B cell (primary cell): Measurements from ENCODE around the gene SEMA3B. TPM values are rescaled to one million over a fixed set of nuclear protein-coding genes. Genes with fewer than 3 reads are reported as not detected.

Experiments used
- ATAC-seq: fragments of 200-7000 bp; cut with Tn5 transposase; one replicate; pipeline ENCODE4 v1.10.0; 2021; ENCODE audit warnings: low read depth, mild to moderate bottlenecking, moderate number of reproducible peaks, moderate library complexity
- CTCF ChIA-PET: fragments of 350-600 bp; sonication (Branson Sonifier 250); formaldehyde crosslinking; loops from one replicate; lab custom pipeline; 2021; ENCODE audit warnings: antibody characterized with exemption, inconsistent platforms; lab: Charles Lee
- POLR2A ChIA-PET: fragments of 350-600 bp; sonication (Branson Sonifier 250); formaldehyde crosslinking; loops from one replicate; lab custom pipeline; 2021; ENCODE audit warnings: antibody characterized with exemption; lab: Charles Lee
- DNase-seq: peaks from one replicate; pipeline ENCODE4 v3.0.0; 2013
- H2AFZ ChIP-seq: 2 replicates; pipeline ENCODE4 v1.6.1; 2012; ENCODE audit warnings: mild to moderate bottlenecking, low read depth, low read length; ENCODE audit not compliant: insufficient read depth, poor library complexity, severe bottlenecking
- H3K27ac ChIP-seq, 2 donors: 1 replicate in 1 of 2; 2 replicates in 1 of 2; pipeline ENCODE4 v1.5.1; 2012 to 2013; ENCODE audit warnings: low read length in 2 of 2, mild to moderate bottlenecking in 2 of 2, moderate library complexity in 1 of 2
- H3K27me3 ChIP-seq, 4 experiments: fragments of 200-600 bp in 1 of 4; sonication (generic) in 1 of 4; replicated peaks in 1 of 4; 1 replicate in 2 of 4; 2 replicates in 2 of 4; pipeline versions ENCODE4 v1.6.1 to v1.7.0; 2013 to 2016; ENCODE audit warnings: low read length in 3 of 4, mild to moderate bottlenecking in 2 of 4, mixed read lengths in 1 of 4, moderate library complexity in 1 of 4; ENCODE audit not compliant: insufficient read depth in 4 of 4, control insufficient read depth in 3 of 4; ENCODE audit errors: control extremely low read depth in 1 of 4
- H3K36me3 ChIP-seq, 2 experiments: replicated peaks in 1 of 2; 1 replicate in 1 of 2; 2 replicates in 1 of 2; pipeline versions ENCODE4 v1.6.1 to v1.7.1; 2013; ENCODE audit warnings: low read length in 1 of 2; ENCODE audit not compliant: insufficient read depth in 2 of 2, control insufficient read depth in 1 of 2; ENCODE audit errors: control extremely low read depth in 1 of 2, extremely low read depth in 1 of 2
- H3K4me1 ChIP-seq, 2 donors: fragments of 200-600 bp in 1 of 2; sonication (generic) in 1 of 2; 1 replicate in 1 of 2; 2 replicates in 1 of 2; pipeline versions ENCODE4 v1.5.1 to v1.6.1; 2013 to 2017; ENCODE audit warnings: low read length in 2 of 2; ENCODE audit not compliant: control insufficient read depth in 2 of 2, insufficient read depth in 2 of 2
- H3K4me2 ChIP-seq: replicated peaks from 2 replicates; pipeline ENCODE3; 2012; ENCODE audit warnings: mild to moderate bottlenecking, low read depth, low read length; ENCODE audit not compliant: poor library complexity, severe bottlenecking
- H3K4me3 ChIP-seq, 5 experiments: fragments of 200-600 bp in 1 of 5; sonication (generic) in 1 of 5; 1 replicate in 3 of 5; 2 replicates in 2 of 5; pipeline versions ENCODE4 v1.5.1 to v1.7.0; 2011 to 2016; ENCODE audit warnings: low read length in 4 of 5, mild to moderate bottlenecking in 4 of 5, low read depth in 2 of 5, control low read depth in 1 of 5, moderate library complexity in 1 of 5; ENCODE audit not compliant: insufficient read depth in 1 of 5; ENCODE audit errors: control extremely low read depth in 1 of 5, extremely low read depth in 1 of 5
- H3K79me2 ChIP-seq: fragments of 200-600 bp; sonication (generic); one replicate; pipeline ENCODE4 v1.6.0; 2016; ENCODE audit warnings: low read length; ENCODE audit not compliant: control insufficient read depth, insufficient read depth
- H3K9ac ChIP-seq: fragments of 200-600 bp; sonication (generic); 2 replicates; pipeline ENCODE4 v1.6.1; 2017; ENCODE audit warnings: mild to moderate bottlenecking, low read length, moderate library complexity
- H3K9me3 ChIP-seq, 3 donors: one replicate each; pipeline versions ENCODE4 v1.6.1 to v1.7.1; 2013; ENCODE audit warnings: low read length in 2 of 3; ENCODE audit not compliant: control insufficient read depth in 2 of 3, insufficient read depth in 1 of 3; ENCODE audit errors: control extremely low read depth in 1 of 3
- H4K20me1 ChIP-seq: 2 replicates; pipeline ENCODE4 v1.6.0; 2012; ENCODE audit warnings: mild to moderate bottlenecking, low read length; ENCODE audit not compliant: insufficient read depth, control insufficient read depth, poor library complexity, severe bottlenecking
- H3K27ac Mint-ChIP-seq: one replicate; pipeline ENCODE4 v1.8.0; 2021; ENCODE audit warnings: mixed read lengths
- H3K27me3 Mint-ChIP-seq: one replicate; pipeline ENCODE4 v1.8.0; 2021; ENCODE audit warnings: mixed read lengths
- H3K4me1 Mint-ChIP-seq: one replicate; pipeline ENCODE4 v1.8.0; 2021; ENCODE audit warnings: mixed read lengths
- H3K4me3 Mint-ChIP-seq: one replicate; pipeline ENCODE4 v1.8.0; 2021; ENCODE audit warnings: mixed read lengths
- H3K9me3 Mint-ChIP-seq: one replicate; pipeline ENCODE4 v1.8.0; 2022; ENCODE audit warnings: mixed read lengths; ENCODE audit not compliant: insufficient read depth
- EZH2 ChIP-seq: IDR thresholded peaks from 2 replicates; pipeline ENCODE4 v1.6.1; 2012; ENCODE audit warnings: borderline replicate concordance, low read depth, mild to moderate bottlenecking, moderate library complexity, low read length; ENCODE audit not compliant: insufficient read depth, poor library complexity, severe bottlenecking
- WGBS: methylation state at CpG from one replicate; pipeline ENCODE4 v1.1.5; 2013; ENCODE audit warnings: missing lambda C conversion rate; ENCODE audit not compliant: insufficient coverage; 5-methylcytosine and 5-hydroxymethylcytosine counted together
- intact Hi-C: fragments of 100-400 bp; cut with micrococcal nuclease; formaldehyde crosslinking; loops from one replicate; pipeline ENCODE4 v1.10.0; 2022
- polyA plus RNA-seq: library from polyadenylated mRNA; depleted of rRNA; stranded (reverse); fragments of >200 nt; gene quantifications from 2 replicates; pipeline ENCODE4 v1.2.3, GENCODE V29; 2012
- total RNA-seq, 2 donors: library from RNA; stranded (reverse); fragments of 120-200 nt in 1 of 2; gene quantifications; 1 replicate in 1 of 2; 2 replicates in 1 of 2; pipeline versions ENCODE4 v1.2.3 to v1.2.4, GENCODE V29; 2013 to 2022
- TF ChIP-seq, protein P1 (sequence below): fragments of 200-600 bp; IDR thresholded peaks from one replicate; pipeline ENCODE4 v1.8.0; 2022; ENCODE audit warnings: antibody characterized with exemption, mild to moderate bottlenecking

SEMA3B gene
- total and polyA plus RNA-seq, 2 donors (not counting 1 experiment from before 2014, with no cell fraction given) = 0.34 to 0.52 TPM

DNA sequence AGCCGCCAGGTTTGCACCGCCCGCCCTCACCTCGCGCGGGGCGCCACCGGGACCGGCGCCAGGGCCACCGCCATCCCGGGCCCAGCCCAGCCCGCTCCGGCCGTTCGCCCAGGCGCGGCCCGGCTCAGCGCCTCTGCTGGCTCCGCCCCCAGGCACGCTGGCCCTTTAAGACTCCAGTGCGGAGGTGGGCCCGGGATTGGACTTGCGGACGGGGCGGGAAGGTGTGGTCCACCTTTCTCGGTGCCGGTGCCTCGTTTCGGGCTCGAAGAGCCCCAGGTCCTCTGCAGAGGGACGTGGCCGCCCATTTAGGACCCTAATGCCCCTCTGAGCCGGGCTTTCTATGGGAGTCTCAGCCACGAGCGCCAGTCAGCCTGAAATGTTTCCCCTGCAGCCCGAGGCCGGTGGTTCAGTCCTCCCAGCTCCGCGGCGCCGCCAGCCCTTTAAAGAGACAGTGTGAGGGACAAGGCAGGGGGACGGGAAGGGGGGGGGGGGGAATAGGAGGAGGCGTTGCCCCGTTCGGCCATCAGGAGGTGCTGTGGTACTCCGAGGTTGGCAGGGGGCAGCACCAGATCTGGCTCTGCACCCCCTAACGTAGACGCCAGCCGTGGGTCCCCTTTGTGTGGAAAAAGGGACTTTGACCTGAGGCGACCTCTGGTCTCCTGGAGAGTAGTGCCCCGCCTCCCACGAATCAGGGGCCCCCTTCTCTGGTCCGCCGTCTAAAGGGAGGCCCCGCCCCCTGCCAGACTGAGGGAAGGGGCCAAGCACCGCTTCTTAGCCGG lies 52.6 kb downstream of the SEMA3B start:
- peaks cover 22 to 58% of the 10 kb centered on the region in 2 donors for H3K4me1 ChIP-seq
- WGBS = 1% methylated on average over 59 of the region's 59 CpGs
- CTCF ChIA-PET = interaction anchor here (0.6 to 2.0 kb wide), 9 partner anchors 16 to 288 kb away, joined by 3 to 9 read pairs (median 3); partner anchors contain the start of genes CYB561D2, HYAL3, IFRD2 and NAA80

More for the DNA sequence above, 52.6 kb downstream of the SEMA3B start:
- H3K9me3 ChIP-seq = peaks cover 0 to 3% (median 0%) of the 10 kb centered on the region in 3 donors
- Mint-ChIP-seq H3K27me3 (no peaks in the 10 kb centered on the region), H3K27ac (peak overlapping the region; percentile 97), H3K4me1 (peaks cover 49% of the 10 kb centered on the region), H3K9me3 (no peaks in the 10 kb centered on the region), H3K4me3 (peak overlapping the region; percentile 98)
- intact Hi-C loops = loop anchor here (1.0 to 5.0 kb wide), 6 partner anchors 15 to 127 kb away; partner anchors contain the start of genes GNAI2, HYAL3, IFRD2 and NAA80
- H3K27me3 ChIP-seq = no peaks in the 10 kb centered on the region
- H3K4me2 ChIP-seq = peak overlapping the region; percentile 95
- H3K27ac ChIP-seq = peak overlapping the region; percentile 94 to 96
- ATAC-seq = peak; percentile 80
- peak overlapping the region; percentile 99 for H2AFZ ChIP-seq
- H4K20me1 ChIP-seq = no peaks in the 10 kb centered on the region
- peak overlapping the region; percentile 96 for H3K9ac ChIP-seq
- peak; percentile 94 for DNase-seq
- TF ChIP-seq EZH2 = no peak
- TF ChIP-seq, protein P1, sequence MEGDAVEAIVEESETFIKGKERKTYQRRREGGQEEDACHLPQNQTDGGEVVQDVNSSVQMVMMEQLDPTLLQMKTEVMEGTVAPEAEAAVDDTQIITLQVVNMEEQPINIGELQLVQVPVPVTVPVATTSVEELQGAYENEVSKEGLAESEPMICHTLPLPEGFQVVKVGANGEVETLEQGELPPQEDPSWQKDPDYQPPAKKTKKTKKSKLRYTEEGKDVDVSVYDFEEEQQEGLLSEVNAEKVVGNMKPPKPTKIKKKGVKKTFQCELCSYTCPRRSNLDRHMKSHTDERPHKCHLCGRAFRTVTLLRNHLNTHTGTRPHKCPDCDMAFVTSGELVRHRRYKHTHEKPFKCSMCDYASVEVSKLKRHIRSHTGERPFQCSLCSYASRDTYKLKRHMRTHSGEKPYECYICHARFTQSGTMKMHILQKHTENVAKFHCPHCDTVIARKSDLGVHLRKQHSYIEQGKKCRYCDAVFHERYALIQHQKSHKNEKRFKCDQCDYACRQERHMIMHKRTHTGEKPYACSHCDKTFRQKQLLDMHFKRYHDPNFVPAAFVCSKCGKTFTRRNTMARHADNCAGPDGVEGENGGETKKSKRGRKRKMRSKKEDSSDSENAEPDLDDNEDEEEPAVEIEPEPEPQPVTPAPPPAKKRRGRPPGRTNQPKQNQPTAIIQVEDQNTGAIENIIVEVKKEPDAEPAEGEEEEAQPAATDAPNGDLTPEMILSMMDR = peak; percentile 65
- H3K4me3 ChIP-seq = peak overlapping the region; percentile 64 to 95 (median 74)
- peaks cover 0 to 16% of the 10 kb centered on the region in 2 experiments for H3K36me3 ChIP-seq
- peaks cover 7% of the 10 kb centered on the region for H3K79me2 ChIP-seq
- POLR2A ChIA-PET = interaction anchor here (0.7 to 2.3 kb wide), 6 partner anchors 16 to 107 kb away, joined by 3 to 24 read pairs (median 6); partner anchors contain the start of genes HYAL3, IFRD2 and NAA80
